GM21737 (cell line): ENCODE data around the gene BEGAIN.

ENCODE experiments used
- ATAC-seq: cut with Tn5 transposase; IDR thresholded peaks from one replicate; pipeline ENCODE4 v1.9.1; 2021; ENCODE audit warnings: mild to moderate bottlenecking, moderate library complexity; ENCODE audit not compliant: unreplicated experiment

The BEGAIN gene, protein sequence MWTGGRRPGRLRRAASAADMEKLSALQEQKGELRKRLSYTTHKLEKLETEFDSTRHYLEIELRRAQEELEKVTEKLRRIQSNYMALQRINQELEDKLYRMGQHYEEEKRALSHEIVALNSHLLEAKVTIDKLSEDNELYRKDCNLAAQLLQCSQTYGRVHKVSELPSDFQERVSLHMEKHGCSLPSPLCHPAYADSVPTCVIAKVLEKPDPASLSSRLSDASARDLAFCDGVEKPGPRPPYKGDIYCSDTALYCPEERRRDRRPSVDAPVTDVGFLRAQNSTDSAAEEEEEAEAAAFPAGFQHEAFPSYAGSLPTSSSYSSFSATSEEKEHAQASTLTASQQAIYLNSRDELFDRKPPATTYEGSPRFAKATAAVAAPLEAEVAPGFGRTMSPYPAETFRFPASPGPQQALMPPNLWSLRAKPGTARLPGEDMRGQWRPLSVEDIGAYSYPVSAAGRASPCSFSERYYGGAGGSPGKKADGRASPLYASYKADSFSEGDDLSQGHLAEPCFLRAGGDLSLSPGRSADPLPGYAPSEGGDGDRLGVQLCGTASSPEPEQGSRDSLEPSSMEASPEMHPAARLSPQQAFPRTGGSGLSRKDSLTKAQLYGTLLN

DNA sequence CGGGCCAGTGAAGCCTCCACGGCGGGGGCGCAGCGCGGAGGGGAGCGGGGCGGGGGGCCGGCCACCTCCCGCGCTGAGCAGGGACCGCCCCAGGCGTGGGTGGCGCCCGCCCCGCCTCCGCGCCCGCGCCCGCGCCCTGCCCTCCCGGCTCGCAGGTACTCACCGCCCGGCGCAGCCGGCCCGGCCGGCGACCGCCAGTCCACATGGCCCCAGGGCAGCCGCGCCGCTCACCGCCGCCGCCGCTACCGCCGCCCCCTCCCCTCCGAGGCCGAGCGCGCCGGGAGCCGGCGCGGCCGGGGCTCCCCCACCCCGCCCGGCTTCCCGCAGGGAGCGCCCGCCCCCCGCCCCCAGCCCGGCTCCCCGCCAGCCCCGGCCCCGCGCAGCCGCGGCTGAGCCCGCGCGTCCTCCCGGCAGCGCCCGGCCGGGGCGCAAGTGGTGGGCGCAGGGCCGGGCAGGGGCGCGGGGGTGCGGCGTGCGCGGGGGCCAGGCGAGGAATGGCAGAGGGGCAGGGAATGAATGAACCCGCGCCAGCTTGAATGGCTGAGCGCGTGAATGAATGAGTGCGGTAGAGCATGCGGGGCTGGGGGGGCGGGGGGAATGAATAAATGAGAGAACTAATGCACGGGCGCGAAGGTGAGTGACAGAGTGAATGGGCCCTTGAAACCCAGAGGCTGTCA is at the start of gene BEGAIN:
TSS of gene BEGAIN (minus strand) at position 332 of the 677 bp plus-strand sequence. CDS start at position 205, 127 bp downstream.
- ATAC-seq: no peak

DNA sequence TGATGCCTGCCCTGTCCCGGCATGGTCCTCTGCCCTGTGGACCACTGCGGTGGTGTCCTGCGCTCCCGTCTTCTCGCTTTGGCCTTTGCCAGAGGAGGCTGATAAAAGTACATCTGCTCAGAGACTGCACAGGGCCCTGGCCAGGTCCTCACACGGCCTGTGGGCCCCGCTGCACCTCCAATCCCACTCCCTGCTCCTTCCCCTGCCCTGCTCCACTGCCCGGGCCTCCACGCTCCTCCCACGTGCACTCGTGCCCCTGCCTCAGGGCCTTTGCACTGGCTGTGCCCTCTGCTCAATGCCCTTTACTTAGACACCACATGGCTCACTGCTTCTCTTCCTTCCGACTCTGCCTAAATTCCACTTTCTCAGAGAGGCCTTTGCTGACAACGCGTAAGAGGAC is 49.3 kb upstream of the BEGAIN start:
- no peak for ATAC-seq

- no peak for ATAC-seq
Observed at GRCh38 chr14:100634026-100634425, 46.8 kb upstream of the BEGAIN start.

GRCh38 chr14:100633406-100633805 is 46.2 kb upstream of the BEGAIN start:
- no peak for ATAC-seq

DNA sequence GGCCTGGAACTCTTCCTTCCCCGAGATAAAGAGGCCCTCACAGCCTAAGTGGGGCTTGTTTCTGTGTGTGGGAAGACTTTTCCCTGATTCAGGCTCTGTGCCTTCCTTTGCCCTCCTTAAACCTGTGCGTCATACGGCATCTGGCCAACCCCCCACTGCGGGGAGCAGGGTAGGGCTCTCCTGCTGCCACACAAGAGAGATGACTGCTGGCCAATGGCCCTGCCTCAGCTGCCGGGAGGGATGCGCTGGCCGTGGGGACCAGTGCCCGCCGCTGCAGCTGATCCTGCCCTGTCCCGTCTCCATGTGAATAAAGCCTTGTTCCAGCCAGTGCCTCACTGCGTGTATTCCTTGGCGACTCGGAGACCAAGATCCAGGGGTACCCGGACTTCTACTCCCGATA is 42.5 kb upstream of the BEGAIN start:
- ATAC-seq: no peak

DNA sequence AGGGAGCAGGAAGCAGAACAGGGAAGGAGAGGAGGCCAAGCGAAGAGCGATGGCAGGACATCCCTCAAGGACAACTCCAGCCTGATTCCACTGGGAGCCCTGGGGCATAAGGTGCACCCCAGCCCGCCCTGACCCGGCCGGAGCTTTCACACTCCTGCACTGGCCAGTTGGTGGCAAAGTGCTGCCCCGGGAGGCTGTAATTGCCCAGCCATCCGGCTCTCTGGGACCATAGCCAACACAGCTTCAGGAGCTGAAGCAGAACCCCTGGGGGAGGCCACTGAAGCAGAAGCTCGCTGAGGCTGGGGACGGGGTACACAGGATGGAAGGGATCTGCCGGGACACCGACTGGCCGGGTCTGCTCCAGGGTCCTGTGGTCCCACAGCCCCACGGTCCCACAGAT is 41.9 kb upstream of the BEGAIN start:
- no peak for ATAC-seq

DNA sequence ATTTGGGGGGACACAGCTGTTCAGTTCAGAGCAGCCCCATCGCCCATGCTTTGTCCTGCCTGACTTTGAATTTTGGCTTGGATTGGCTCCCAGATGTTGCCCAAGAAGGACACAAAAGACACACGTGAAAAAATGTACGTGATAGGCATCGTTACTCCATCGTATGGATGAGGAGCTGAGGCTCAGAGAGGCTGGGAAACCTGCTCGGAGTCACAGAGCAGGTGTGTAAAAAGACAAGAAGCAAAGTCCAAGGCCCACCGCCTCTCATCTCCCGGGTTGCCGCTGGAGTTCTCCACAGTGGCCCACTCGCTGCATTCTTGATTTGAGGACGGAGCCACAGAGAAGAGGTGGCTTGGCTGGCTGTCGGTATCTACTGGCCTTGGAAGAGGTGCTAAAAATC is 41.0 kb upstream of the BEGAIN start:
- no peak for ATAC-seq

DNA sequence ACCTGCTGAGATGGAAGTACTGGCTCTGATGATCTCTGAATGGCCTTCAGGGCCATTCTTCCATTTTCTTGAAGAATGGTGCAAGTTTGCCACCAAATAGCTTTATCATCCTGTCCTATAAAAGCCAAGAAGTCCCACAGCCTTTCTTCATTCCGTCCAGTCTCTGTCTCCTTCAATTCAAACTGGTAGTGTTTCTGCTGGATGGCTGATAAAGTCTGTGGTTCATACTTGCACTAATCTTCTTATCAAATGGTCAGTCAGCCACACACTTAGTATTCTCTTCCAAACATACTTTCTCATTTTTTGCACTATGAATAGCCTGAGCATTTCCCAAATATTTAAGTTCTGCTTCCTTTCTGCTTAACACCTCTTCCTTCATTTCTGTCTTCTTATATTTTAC is 39.4 kb upstream of the BEGAIN start:
- no peak for ATAC-seq

- no peak for ATAC-seq
Observed at GRCh38 chr14:100623961-100624360, 36.7 kb upstream of the BEGAIN start.

- ATAC-seq: no peak
Observed at GRCh38 chr14:100623557-100623956, 36.3 kb upstream of the BEGAIN start.

DNA sequence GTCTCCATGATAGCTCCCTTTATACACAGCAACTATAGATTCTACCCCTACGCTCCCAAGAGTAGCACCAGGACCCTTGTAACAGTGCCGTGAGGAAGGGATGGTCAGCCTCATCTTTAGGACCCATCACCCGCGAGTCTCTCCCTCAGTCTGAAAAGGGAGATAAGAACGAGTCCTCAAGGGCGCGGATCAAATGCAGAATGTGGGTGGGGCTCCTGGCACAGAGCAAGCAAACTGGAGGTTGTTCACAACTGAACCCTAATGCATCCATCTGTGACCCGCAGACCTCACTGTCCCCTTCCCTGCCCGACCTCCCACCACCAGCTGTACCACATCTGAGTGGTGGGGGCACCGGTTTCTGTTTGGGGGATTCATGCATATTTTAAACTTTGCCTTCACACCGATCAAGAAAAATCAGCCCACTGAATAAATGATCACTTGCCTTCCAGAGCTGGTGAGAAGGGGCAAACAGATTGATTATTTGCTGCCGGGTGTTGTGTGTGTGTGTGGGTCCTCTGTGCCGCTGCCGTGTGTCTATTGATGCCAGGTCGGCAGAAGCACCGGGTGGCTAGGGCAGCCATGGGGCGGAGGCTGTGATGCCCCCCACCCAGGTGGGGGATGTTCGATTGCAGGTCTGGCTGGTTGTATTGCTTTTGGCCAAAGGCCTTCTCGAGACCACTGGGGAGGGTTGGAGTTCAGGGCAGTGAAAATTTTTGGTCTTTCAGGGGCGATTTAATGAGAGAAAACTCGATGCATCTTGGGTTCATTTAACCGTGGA is 35.7 kb upstream of the BEGAIN start:
- ATAC-seq: no peak

- ATAC-seq: no peak
Observed at GRCh38 chr14:100622224-100622623, 35.0 kb upstream of the BEGAIN start.

DNA sequence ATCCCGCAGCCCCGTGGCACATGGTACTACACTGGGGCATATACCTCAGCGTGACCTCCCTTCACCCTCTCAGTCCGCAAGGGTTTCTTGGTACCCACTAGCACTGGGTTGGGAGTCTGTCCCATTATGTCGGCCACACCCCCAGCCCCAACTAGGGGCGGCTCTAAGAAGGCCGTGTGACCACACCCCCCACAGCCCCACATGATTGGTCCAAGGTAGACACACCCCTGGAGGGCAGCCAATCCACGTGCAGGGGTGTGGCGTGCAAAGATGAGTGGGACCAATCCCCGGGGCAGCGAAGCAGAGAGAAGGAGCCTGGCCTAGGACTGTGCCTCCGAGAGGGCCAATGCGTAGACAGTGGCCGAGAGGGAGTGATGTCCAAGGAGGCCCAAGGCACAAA is 34.6 kb upstream of the BEGAIN start:
- no peak for ATAC-seq

DNA sequence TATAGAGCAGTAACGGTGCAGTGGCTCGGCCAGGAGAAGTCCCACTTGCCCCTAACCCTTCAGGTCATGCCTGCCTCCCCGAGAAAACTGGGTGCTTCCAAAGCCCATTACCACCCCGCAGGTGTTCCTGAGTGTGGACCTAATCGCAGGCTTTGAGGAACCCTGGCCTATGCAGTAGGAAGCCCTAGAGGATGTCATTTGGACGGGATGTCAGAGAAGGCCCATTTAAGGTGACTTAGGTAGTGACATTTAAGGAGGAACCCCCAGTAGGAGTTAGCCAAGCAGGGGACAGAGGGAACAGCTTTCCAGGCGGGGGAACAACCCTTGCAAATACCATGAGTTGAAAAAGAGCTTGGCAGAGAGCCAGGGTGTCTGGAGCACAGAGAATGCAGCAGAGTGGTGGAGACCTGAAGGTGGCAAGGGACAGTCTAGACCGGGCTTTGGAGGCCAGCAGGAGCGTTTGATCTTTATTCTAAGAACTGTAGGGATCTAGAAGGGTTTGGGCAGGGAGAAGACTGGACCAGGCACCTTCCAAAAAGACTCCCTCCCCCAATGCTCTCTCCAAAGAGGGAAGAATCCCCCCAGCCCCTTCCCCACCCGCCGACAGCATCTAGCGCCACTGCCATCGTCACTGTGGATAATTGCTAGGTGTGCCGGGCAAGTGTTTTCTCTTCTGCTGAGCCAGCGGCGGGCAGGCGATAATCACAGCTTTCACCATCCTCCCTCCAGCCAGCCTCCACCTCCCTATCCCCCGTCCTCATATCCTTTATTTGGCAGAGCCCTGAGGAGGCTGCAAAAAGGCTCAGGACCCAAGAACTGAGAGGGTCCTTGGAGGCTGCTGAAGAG is 33.3 kb upstream of the BEGAIN start:
- ATAC-seq: no peak

GRCh38 chr14:100619396-100620254 is 32.4 kb upstream of the BEGAIN start:
- ATAC-seq: no peak

DNA sequence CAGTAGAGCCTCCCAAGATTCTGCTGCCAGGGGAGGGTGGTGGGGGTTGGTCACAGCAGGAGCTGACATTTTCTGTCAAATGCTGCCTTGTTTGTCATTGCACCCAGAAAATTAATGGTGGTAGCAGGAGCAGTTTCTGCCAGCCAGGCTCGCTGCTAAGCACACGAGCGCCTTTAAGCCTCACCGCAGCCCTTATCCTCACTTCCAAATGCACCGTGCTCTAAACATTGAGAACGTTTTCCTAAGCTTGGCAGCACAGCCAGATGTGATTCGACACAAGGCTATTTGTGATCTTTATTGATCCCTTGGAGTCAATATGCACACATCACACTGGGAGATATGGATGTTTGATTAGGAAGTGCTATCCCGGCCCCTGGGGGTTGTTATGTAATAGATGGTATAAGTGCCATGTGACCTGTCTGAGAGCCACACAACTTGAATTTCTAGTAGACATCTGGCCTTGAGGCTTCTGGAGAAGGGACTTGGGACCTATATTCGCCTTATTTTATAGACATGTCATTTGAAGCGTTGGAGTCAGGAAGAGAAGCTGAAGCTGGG is 31.6 kb upstream of the BEGAIN start:
- no peak for ATAC-seq

DNA sequence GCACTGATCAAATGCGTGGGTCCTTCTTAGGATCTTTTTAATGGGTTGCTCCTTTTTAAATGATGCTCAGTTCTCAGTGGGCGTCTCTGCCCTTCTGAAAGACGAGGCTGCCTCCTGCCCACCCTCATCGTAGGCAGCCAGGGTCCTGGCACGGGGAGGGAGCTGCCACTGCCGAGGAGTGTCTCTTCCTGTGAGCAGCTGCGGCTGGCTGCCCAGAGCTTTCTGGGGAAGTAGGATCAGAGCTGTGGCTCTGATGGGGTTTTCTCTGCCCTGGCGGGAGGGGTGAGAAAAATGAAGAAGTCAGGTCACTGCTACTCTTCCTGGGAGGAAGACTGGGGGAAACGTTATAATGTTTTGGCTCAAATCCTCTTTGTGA is 31.1 kb upstream of the BEGAIN start:
- ATAC-seq: no peak

DNA sequence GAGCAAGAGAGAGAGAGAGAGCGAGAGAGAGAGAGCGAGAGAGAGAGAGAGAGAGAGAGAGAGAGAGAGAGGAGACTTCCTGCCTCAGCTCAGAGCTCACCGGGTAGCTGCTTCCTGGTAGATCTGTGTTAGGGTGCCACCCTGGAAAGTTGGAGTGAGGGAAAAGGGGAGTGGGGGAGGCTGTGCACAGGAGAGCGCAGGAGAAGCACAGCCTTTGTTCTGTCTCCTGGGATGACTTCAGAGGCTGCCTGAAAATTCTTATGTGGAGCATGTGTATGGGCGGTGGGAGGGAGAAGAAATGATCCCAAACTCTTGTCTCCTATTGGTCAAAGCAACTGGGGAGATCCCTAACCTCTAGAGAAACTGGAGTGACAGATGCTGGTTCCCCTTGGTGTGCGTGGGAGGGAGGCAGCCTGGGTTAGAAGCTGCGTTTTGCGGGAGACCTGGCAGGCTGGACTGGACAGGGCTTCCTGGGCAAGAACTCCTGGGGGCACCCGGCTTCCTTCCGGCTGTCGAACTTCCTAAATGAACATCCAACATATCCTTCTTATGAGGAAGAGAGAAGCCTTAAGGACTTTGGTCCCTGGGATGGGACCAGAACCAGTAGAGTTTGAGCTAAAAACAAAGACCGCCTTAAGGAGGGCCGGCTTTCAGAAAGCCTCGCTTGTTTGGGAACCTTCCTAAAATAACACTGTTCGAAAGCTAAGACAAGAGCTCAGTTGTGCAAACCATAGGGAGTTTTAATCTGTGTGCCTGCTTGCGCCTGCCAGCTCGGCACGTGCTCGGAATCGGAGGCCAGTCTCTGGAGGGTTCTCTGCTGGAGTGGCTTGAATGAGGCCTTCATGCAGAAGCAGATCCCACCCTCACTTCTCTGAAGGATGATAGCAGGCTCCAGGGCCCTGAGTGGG is 30.4 kb upstream of the BEGAIN start:
- no peak for ATAC-seq
